Measurements from ENCODE around the gene MYO1B. TPM values are rescaled to one million over a fixed set of nuclear protein-coding genes. Genes with fewer than 3 reads are reported as not detected.

Gene MYO1B
- total RNA-seq, 4 donors from 2014 or later: 17.2 to 31.8 (median 28.8) TPM

DNA sequence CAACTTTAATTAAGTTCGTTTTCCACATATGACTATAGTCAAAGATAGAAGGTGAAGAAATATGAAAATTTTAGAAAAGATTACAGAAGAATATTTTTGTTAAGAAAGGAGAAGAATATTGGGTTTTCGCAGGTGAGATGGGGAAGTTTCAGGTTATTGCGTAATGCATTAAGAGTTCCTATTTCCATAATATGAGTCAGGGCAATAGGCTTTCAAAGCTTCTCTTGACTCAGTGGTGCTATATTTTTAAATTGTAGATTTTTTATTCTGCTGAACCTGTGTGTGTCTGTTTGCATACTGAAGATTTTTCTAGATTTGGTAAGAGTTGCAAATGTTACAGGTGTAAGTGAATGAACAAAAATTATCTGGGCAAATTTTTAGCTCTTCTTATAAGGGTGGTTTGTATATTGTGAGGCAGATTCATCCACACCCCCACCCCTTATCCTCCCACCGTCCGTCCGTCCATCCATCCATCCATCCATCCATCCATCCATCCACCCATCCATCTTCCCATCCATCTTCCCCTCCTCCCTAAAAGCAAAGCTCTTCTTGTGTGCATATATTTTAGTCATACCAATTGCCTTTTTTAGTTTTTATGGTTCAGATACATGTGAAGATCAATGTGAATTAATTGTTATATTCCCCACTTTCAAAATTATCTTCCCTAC is 69.6 kb downstream of the MYO1B start:
- Histone ChIP-seq H3K4me1 (peaks cover 18% of the 10 kb centered on the region), H3K9me3 (no peaks in the 10 kb centered on the region), H3K27ac (no peak overlapping the region), H3K27me3 (no peaks in the 10 kb centered on the region), H3K4me3 (no peak overlapping the region), H3K36me3 (no peaks in the 10 kb centered on the region)
- WGBS: 92% methylated on average over 6 of the region's 6 CpGs
- no peak for TF ChIP-seq EP300 (IDR thresholded peaks at IDR 0.05)
- TF ChIP-seq, protein P1, sequence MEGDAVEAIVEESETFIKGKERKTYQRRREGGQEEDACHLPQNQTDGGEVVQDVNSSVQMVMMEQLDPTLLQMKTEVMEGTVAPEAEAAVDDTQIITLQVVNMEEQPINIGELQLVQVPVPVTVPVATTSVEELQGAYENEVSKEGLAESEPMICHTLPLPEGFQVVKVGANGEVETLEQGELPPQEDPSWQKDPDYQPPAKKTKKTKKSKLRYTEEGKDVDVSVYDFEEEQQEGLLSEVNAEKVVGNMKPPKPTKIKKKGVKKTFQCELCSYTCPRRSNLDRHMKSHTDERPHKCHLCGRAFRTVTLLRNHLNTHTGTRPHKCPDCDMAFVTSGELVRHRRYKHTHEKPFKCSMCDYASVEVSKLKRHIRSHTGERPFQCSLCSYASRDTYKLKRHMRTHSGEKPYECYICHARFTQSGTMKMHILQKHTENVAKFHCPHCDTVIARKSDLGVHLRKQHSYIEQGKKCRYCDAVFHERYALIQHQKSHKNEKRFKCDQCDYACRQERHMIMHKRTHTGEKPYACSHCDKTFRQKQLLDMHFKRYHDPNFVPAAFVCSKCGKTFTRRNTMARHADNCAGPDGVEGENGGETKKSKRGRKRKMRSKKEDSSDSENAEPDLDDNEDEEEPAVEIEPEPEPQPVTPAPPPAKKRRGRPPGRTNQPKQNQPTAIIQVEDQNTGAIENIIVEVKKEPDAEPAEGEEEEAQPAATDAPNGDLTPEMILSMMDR (IDR thresholded peaks at IDR 0.05): no peak
- no peak for TF ChIP-seq POLR2AphosphoS5 (IDR thresholded peaks at IDR 0.05)
- TF ChIP-seq POLR2A (IDR thresholded peaks at IDR 0.05): no peak
- DNase-seq (ENCODE audit: low spot score in 2 of 2): no peak

DNA sequence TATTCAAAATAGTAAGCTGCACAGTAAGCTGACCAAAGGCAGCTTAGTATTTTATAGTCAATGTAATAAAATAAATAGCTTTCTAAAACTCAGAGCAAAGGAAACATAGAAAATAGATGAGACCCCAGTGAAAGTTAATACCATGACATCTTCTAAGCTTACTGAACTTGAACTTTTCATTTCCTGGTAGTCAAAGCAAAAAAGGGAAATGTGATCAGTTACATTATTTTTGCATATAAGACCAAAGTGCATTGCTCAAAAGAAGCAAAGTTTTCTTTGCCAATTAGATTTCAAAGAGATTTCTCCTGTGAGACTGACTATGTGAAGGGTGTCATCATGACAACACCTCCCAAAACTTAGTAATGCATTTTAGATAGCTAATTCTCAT is 70.2 kb downstream of the MYO1B start:
- no peak for DNase-seq (ENCODE audit: low spot score in 2 of 2)
- Histone ChIP-seq H3K4me1 (peaks cover 18% of the 10 kb centered on the region), H3K9me3 (no peaks in the 10 kb centered on the region), H3K4me3 (no peak overlapping the region), H3K27me3 (no peaks in the 10 kb centered on the region), H3K36me3 (no peaks in the 10 kb centered on the region), H3K27ac (no peak overlapping the region)
- no peak for TF ChIP-seq POLR2A (IDR thresholded peaks at IDR 0.05)
- TF ChIP-seq EP300 (IDR thresholded peaks at IDR 0.05): no peak
- TF ChIP-seq POLR2AphosphoS5 (IDR thresholded peaks at IDR 0.05): no peak
- TF ChIP-seq, protein P1 (IDR thresholded peaks at IDR 0.05): no peak

DNA sequence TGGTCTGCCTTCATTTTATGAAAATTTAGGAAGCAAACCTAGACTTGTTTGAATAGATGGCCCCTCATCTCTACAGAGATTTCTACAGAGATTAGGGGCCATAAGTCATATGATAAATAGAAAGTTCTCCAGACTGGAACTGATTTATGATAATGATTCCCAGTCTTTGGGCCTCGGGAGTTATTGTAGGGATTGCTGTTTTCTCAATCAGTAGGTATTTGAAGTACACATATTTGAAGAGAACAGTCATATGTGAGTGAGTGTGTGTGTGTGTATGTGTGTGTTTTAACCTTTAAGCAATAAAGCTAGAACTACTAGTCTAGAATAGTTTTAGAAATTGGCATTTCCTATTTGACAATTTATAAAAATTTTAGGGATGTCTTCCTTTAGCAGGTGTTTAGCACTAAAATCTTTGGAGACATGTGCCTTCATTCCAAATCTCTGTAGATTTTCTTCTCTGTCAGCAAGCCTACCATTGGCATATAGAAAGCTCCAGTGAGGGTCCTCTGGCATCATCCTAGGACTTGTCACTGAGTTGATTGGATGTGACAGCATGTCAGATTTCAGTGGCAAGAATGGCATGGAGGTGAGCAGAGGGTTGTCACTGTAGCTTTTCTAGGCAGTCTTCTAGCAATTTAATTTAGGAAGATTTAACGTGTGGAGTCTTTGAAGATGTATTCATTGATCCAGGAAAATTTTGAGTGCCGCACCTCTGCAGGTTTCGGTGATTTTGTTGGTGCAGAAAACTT is 71.2 kb downstream of the MYO1B start:
- H3K27ac ChIP-seq: no peak overlapping the region
- H3K4me1 ChIP-seq: peaks cover 18% of the 10 kb centered on the region
- H3K27me3 ChIP-seq: no peaks in the 10 kb centered on the region
- H3K9me3 ChIP-seq: no peaks in the 10 kb centered on the region
- no peak overlapping the region for H3K4me3 ChIP-seq
- TF ChIP-seq, protein P1 (IDR thresholded peaks at IDR 0.05): no peak
- no peak for TF ChIP-seq POLR2A (IDR thresholded peaks at IDR 0.05)
- no peak for TF ChIP-seq POLR2AphosphoS5 (IDR thresholded peaks at IDR 0.05)
- no peak for TF ChIP-seq EP300 (IDR thresholded peaks at IDR 0.05)
- DNase-seq (ENCODE audit: low spot score in 2 of 2): no peak
- 71% methylated on average over 4 of the region's 4 CpGs for WGBS
- H3K36me3 ChIP-seq: no peaks in the 10 kb centered on the region

DNA sequence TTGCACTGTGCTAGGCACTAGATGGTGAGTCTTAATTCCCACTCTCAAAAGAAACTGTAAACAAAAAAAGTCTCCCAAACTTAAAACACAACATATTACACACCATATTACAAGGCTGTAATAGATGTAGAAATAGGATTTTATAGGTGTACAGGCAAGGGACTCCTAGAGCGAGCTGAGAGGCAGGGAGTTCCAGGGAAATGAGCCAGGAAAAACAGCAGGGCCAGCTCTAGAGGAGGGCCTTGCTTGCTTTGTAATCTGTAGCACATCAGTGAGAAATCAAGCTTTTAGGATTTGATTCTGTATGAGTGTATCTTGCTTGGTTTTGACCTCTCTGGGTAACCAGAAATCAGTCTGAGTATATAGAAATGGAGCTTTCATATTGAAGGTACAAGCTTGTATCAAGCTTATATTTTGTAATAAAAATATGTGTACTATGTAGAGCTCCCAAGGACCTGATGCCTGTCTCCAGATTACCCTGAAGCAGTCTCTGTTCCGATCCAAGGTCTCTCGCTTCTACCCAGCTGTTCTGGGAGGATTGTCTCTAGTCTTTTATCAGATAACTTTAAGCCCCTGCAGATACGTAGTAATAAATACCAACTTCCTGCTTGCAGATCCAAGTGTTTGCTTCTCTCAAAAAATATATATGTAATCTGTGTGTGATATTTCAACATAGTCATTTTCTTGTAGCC is 73.0 kb downstream of the MYO1B start:
- 19% methylated on average over 4 of the region's 4 CpGs for WGBS
- Histone ChIP-seq H3K4me1 (peaks cover 15% of the 10 kb centered on the region), H3K4me3 (no peak overlapping the region), H3K27ac (no peak overlapping the region), H3K27me3 (no peaks in the 10 kb centered on the region), H3K9me3 (no peaks in the 10 kb centered on the region), H3K36me3 (no peaks in the 10 kb centered on the region)
- DNase-seq (ENCODE audit: low spot score in 2 of 2): no peak
- TF ChIP-seq POLR2A (IDR thresholded peaks at IDR 0.05): no peak
- no peak for TF ChIP-seq EP300 (IDR thresholded peaks at IDR 0.05)
- no peak for TF ChIP-seq POLR2AphosphoS5 (IDR thresholded peaks at IDR 0.05)
- TF ChIP-seq, protein P1 (IDR thresholded peaks at IDR 0.05): no peak

DNA sequence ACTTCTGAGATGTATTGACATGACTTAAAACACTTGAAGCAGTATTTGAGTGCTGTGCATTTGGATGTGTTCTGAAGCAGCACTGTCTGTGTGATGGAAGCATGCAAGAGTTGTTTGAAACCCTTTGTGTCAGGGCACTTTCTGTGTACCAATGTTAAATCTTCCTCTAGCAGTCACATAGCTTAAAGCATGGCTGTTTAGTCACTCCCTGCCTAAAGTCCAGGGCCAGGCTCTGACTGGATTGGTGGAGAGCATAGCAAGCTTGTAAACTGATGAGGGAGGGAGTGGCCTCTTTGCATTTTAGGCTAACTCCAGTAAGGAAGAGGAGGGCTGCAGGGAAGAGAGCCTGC is 73.5 kb downstream of the MYO1B start:
- Histone ChIP-seq H3K36me3 (no peaks in the 10 kb centered on the region), H3K4me3 (no peak overlapping the region), H3K9me3 (no peaks in the 10 kb centered on the region), H3K27me3 (no peaks in the 10 kb centered on the region), H3K27ac (no peak overlapping the region), H3K4me1 (peaks cover 15% of the 10 kb centered on the region)
- no peak for DNase-seq (ENCODE audit: low spot score in 2 of 2)
- no peak for TF ChIP-seq POLR2A (IDR thresholded peaks at IDR 0.05)
- TF ChIP-seq EP300 (IDR thresholded peaks at IDR 0.05): no peak
- no peak for TF ChIP-seq POLR2AphosphoS5 (IDR thresholded peaks at IDR 0.05)
- TF ChIP-seq, protein P1 (IDR thresholded peaks at IDR 0.05): no peak
